NCI-H1436 (cell line): ENCODE data around the gene PPP2R2B.
A peak's percentile ranks its signal among the peaks of the same experiment; 100 is the strongest.

Experiments used
- DNase-seq: peaks from one replicate; lab custom pipeline; 2025; lab: John Stamatoyannopoulos, UW

PPP2R2B gene

GRCh38 chr5:146878476-146879172 lies at the start of gene PPP2R2B:
PPP2R2B (minus strand) TSS chr5:146878757.
- peak; percentile 51 for DNase-seq

DNA sequence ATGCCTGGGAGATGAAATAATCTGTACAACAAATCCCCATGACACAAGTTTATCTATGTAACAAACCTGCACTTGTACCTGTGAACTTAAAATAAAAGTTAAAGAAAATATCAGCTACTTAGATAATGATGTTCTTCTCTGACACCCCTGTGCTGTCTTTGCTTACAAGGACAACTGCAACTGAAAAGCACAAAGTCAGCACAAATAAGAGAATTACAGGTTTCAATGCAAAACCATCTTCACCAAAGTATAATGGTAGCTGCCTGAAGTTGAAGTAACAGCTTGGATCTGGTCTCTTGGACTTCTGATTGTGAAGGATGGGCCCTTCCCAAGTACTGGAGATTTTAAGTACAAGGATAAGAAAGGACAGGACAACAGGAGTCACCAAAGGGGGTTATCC lies 45.6 kb upstream of the PPP2R2B start:
- no peak for DNase-seq

DNA sequence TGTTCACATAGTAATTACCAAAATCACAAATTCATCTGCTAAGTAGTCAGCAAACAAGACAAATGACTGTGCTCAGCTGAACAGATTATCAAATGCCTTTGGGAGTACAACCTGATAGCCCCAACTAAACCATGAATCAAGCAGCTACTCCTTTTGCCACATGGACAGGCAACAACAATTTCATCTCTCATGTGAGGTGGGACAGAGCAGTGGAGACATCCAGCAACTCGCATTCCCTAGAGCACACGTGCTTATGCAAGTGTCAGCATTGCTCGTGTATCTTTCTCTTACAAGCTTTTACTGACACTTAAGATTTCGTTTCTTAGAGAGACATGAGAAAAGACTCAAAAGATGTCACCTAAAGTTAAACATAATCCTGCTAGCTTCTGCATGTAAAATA lies 42.7 kb upstream of the PPP2R2B start:
- no peak for DNase-seq

GRCh38 chr5:146920351-146920881 lies 41.9 kb upstream of the PPP2R2B start:
- no peak for DNase-seq

DNA sequence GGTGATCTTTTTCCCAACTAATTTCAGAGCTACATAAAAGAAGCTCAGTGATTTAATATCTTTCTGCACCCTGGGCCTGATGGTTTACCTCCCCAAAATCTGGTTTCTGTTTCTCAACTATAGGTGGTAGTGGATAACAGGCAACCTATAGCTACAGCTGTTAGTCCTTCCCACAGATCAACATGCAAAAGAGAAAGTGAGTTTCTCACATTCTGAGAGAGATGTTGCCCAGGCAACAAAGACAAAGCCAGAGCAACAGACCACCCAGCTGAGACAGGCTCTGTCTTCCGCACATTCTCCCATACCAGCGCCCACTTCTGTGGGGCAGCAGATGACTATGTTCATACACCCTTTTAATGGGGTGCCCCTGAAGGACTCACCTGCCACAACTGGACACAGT lies 40.7 kb upstream of the PPP2R2B start:
- DNase-seq: no peak

GRCh38 chr5:146917931-146918330 lies 39.4 kb upstream of the PPP2R2B start:
- DNase-seq: no peak

- no peak for DNase-seq
Measured at GRCh38 chr5:146912874-146913273, 34.3 kb upstream of the PPP2R2B start.

- DNase-seq: no peak
Measured at GRCh38 chr5:146910239-146910638, 31.7 kb upstream of the PPP2R2B start.

DNA sequence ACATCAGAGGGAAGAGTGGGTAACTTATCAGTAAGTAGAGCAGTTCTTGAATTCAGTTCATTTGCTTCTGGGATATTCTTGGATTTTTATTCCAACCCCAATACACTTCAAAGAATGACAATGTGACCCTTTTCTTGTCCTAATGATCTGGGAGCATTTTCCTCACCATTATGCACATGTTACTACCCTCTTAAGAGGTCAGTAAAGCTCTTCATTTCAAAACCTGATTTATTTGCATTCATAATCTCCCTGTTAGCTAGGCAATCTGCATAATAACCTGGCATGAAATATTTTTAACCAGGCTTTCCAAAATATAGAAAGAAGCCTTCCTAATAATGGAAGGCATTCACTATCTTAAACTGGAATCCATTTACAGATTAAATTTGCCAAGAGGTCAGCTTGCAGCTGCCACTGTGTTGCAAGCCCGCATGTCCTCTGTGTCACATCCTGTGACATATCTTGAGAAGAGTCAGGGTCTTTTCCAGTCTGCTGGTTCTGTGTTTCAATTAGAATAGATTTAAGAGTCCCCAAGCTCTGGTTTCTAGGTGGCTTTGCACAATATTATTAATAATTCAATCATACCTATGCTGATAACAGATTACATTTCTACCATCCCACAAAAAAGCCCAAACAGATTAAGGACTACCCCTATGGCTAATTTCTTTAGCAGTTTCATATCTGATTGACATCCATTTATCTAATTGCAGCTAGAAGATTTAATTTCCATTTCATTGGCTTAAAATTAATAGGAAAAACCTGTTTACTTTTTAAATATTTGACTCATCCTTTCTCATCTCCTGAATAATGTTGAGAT lies 30.9 kb upstream of the PPP2R2B start:
- DNase-seq: no peak

- no peak for DNase-seq
Measured at GRCh38 chr5:146906803-146907202, 28.2 kb upstream of the PPP2R2B start.

DNA sequence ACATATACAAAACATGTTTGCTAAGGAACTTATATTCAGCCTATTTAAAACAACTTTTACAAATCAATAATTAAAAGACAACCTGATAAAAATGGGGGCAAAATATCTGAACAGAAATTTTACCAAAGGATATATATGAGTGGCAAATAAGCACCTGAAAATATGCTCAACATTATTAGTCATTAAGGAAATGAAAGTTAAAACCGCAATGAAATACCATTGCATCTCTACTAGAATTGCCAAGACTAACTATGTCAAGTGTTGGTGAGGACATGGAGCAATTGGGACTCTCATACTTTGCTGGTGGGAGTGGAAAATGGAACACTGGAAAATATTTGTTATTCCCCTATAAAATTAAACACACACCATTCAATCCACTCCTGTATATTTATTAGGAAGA lies 26.3 kb upstream of the PPP2R2B start:
- DNase-seq: no peak

- DNase-seq: no peak
Measured at GRCh38 chr5:146903789-146904188, 25.2 kb upstream of the PPP2R2B start.

- DNase-seq: no peak
Measured at GRCh38 chr5:146902471-146902870, 23.9 kb upstream of the PPP2R2B start.

GRCh38 chr5:146897061-146897460 lies 18.5 kb upstream of the PPP2R2B start:
- no peak for DNase-seq

DNA sequence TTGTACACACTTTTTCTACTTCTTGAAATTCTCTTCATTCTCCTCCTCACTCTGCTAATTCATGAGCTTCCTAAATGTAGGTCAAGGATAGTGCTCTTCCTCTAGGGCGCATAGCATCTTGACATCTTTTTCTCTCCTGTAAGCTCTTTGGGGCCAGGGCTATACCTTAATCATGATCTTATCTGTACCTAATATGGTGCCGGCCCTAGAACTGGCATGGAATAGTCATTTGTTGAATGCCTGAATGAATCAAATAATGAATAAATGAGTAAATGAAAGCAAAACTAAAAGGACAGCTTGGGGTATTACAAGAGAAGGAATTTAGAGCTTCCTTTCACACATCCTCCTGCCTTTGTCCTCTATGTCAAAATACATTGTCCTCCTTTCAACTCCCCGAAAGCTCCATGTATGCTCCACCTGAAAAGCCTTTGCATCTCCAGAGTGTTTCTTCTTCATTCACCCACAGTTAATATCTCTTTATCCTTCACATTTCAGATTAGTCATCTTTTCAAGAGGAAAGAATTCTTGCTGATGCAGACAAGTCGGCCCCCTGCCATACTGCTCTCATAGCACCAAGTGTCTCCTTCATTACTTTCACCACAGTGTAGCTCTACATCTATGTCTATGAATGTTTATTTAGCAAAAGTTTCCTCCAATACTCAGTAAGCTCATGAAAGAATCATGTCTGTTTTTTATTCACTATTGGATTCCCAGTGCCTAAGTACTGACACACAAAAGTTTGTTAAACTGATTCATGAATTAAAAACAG lies 16.4 kb upstream of the PPP2R2B start:
- no peak for DNase-seq

- DNase-seq: no peak
Measured at GRCh38 chr5:146893991-146894390, 15.4 kb upstream of the PPP2R2B start.

- no peak for DNase-seq
Measured at GRCh38 chr5:146892231-146892630, 13.7 kb upstream of the PPP2R2B start.

DNA sequence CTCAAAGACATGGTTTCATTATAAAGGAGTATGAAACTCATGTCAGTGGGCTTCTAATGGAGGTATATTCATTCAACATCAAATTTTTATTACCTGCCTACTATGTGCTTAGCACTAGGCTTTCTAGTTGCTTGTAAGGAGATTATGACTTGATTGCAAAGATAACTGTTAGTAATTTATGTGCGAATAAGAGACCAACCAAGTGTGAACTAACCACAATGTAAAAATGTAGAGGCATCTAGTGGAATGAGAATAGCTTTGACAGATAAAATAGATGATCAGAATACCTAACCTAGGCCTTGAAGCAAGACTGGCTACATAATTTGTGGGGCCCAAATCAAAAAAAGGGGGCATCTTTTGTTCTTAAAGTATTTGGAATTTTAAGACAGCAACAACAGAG lies 13.0 kb upstream of the PPP2R2B start:
- DNase-seq: no peak

DNA sequence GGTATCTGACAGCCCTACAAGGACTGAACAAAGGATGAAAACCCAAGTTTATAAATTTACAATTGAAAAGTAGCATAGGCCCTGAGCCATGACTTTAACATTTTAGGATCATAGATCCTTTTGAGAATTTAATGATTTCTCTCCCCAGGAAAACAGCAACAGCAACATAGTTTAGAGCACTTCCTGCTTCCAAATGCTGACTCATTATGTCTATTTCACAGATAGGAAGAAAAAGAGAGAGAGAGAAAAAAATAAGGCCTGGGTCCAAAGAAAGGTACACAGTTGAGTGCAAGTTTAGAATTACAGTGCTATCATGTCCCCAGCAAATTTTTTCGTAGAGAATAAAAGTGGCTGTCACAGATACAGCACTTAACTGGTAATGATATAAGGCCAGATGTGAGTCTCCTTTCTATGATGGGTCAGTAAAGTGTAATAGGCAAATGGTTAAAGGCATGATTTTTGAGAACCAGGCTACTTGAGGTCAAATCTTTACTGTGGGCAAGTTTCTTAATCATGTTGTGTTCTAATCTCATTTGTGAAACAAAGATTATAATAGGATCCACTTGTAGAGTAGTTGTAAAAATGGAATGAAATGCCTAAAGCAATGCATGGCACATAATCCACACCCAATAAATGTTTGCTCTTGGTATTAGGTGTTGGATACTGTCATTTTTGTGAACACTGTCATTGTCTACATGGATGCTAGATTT lies 12.3 kb upstream of the PPP2R2B start:
- no peak for DNase-seq

DNA sequence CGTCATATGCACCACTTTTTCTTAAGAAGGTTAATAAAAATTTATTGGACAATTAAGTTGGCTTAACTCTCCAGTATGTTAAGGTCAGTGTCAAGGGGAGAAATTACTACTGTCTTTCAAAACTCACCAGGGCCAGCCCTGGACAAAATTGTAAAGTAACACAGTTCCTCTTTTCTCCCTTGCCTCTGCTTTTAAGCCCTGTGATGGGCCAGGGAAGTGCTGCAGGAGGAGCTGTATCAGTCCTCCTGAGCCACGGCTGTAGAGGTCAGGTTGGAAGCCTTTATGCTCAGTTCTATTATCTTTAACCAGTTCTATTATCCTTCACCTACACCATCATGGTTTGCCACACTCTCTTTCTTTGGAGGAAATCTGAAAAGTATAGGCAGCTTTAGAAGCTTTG lies 11.5 kb upstream of the PPP2R2B start:
- DNase-seq: no peak

- DNase-seq: no peak
Measured at GRCh38 chr5:146889169-146889568, 10.6 kb upstream of the PPP2R2B start.
